Fibroblast of skin of right biceps (primary cell): Measurements from ENCODE around the gene ASB5.
"Not testable (repeated sequence)": the region's sequence is repeated elsewhere in the genome, so short reads cannot be mapped to it uniquely, and the experiment has no call there.

ENCODE experiments used
- DNase-seq: peaks from one replicate; pipeline ENCODE4 v3.0.0-alpha.2; 2013

ASB5 gene

DNA sequence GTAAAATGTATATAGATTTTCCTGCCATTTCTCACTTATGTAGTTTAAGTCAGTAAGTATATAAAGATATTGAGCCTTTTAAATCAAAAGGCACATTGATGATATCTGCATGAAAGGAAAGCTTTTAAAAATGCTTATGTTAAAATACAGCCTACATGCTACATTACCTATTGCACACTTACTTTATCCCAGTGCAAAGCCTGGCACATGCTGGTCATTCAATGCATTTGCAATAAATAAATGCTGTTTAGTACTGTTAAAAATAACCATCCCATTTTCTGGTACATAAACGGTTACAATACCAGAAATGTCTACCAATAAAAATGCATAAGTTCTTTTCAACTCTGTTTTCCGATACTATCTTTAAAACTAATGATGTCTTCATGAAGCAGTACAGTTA, 51.5 kb downstream of the ASB5 start:
- no peak for DNase-seq

DNA sequence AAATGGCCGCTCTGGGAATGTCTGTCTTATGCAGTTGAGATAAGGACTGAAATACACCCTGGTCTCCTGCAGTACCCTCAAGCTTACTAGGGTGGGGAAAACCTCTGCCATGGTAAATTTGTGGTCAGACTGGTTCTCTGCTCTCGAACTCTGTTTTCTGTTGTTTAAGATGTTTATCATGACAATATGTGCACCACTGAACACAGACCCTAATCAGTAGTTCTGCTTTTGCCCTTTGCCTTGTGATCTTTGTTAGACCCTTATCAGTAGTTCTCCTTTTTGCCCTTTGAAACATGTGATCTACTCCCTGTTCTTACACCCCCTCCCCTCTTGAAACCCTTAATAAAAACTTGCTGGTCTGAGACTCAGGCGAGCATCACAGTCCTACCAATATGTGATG, 56.7 kb downstream of the ASB5 start:
- not testable (repeated sequence) for DNase-seq

DNA sequence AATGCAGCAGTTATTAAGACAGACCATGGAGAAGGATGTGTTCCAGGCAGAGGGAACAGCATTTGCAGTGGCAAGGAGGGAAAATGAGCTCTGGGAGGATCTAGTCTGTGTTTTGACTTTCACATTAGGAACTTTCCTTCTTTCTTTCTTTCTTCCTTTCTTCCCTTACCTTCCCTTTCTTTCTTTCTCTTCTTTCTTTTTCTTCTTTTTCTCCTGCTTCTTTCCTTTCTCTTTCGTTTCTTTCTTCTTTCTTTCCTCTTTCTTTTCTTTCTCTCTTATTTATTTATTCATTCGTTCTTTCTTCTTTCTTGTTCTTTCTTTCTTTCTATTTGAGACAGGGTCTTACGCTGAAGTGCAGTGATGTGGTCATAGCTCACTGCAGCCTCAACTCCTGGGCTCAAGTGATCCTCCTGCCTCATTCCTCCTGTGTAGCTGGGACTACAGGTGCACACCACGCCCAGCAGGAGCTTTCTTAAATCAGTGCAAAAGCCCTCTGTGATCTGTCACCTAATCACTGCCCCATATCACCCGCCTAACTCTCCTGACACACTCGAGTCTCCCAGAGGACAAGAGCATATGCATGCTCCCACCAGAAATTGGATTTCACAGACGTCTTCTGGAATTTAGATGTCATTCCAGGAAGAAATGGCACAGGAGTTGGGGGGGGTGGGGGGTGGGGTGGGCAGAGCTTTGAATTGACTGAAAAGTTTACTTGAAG, 58.3 kb downstream of the ASB5 start:
- DNase-seq, result no peak

DNA sequence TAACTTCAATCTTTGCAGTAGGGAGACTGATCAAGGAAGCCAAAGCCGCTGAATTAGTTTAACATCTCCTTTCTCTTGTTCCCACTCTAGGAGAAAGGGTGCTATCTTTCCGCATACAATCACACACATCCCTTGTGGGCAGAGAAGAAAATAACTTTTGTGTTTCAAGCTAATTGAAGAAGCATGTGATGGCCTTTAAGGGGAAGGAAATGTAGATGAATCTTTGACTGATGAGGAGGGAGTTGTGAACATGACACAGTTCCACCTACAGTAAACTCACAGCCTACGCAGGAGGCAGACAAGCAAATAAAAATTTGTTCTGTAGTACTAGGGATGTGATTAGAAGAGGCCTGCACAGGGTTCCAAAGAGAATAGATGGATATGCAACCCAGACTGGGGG, 58.9 kb downstream of the ASB5 start:
- no peak for DNase-seq

DNA sequence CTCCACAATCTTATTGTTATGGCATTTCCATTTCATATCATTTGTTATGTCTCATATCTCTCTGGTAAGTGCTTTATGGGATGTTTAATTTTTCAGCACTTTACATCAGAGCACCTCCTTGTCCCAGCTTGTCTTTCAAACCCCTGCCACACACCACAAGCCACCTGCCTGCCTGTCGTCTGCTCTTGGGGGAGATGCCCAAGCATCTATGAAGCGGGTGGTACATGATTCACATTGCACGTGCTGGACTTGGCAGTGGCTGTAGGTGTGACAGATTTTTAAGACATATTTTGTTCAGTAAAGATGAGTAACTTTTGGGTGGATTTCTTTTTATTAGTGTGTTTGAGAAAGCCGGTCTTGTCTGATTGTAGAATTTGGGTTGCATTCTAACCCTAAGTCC, 59.5 kb downstream of the ASB5 start:
- DNase-seq, result no peak

DNA sequence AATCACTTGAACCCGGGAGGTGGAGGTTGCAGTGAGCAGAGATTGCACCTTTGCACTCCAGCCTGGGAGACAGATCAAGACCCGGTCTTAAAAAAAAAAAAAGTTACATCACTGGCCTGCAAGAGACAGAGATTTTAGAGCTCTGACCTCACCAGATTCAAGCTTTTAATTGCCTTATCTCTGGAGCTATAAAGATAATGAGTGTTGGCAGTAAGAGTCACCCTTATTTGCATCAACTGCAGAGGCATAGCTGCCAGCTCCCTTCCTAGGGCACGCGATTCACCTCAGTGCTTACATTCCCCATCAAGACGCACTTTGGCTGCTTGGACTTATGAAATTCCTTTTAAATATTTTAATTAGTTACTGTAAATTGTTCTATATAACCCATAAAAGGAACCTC, 61.2 kb downstream of the ASB5 start:
- no peak for DNase-seq

DNA sequence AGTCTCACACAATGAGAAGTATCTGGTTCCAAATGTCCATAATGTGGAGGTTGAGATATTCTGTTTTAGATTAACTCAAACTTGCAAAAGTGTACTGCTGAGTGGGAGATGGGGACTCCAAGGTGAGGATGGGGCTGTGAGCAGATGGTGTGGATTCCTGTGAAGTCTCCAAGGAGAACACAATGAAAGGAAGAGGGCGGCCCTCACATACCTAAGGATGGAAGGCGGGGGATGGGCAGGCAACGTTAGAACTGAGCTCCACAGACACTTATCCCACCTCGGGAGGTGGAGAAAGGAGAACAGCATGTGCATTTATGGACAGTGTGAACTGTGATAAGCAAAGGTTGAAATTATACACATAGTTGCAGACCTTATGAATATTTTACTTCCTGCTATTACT, 63.7 kb downstream of the ASB5 start:
- no peak for DNase-seq

DNA sequence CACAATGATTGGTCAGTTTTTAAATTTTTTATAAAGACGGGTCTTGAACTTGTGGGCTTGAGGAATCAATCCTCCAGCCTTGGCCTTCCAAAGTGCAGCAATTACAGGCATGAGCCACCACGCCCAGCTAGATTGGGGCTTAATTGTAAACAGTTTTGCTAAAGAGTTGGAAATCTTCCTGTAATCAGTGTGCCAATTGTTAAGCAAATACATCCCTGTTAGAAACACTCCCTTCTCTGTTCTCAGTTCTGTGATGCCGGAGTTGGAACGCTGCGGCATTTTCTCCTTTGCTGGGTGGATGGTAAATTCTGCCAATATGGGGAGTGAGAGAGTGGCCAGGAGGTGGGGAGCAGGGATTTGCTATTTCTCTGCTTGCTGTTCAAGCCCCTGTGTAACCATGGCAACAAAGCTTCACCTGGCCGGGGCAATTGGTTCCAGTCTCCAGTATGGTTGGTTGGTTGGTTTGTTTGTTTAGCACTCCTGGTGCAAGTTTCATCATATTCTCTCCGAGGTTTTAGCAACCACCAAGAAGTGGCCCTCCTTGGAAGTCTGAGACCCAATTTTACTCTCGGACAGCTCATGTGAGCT, 70.6 kb downstream of the ASB5 start:
- DNase-seq, result no peak

DNA sequence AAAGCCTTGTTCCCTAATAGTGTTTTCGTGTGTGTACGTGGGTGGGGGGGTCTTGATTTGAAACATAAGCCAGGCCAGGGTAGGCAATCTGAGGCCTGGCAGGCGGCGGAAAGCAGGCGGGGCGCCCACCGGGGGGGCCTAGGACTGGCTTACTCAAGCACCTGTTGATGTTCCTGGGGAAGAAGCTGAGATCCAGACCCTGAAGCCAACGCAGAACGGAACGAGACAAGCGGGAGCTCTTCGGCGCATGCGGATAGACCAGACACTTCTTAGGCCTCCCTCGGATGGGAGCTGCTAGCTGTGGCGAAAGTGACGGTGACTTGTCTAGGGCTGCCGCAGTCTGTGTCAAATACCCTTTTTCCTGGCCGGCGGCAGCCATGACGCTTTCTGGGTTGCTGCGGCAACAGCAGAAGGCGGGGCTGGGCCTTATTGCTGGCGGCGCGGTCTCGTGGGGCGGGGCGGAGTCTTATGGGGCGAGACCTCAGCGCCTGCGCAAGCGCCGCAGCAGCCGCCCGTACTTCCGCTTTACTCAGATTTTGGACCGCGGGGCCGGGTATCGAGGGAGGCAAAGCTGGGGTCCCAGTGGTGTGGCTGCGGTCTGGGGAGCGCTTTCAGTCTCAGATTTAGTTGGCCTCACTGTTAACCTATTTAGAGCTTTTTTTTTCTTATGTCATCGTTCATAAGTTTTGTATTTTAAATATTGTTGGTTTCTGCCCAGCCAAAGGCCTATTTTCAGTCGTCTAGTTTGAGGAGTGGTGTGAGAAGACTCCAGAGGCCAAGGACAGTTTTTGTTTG, 73.6 kb downstream of the ASB5 start, which contains the start of gene SPATA4:
Gene SPATA4 (minus strand): TSS at position 402 of the 795 bp plus-strand sequence. CDS start 23 bp downstream, at position 379.
- DNase-seq, result peak; percentile 93

DNA sequence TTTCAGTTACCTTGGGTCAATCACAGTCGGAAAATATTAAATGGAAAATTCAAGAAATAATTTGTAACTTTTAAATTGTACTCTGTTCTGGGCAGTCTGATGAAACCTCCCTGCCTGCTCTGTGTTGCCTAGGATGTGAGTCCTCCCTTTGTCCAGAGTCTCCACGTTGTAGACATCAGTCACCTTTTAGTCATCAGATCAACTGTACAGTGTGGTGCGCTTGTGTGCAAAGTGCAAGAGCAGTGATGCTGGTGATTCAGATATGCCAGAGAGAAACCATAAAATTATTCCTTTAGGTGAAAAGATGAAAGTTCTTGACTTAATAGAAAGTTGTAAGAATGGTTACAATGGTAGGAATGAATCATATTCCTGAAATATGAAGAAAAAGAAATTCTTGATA, 75.1 kb downstream of the ASB5 start:
- peak; percentile 91 for DNase-seq

DNA sequence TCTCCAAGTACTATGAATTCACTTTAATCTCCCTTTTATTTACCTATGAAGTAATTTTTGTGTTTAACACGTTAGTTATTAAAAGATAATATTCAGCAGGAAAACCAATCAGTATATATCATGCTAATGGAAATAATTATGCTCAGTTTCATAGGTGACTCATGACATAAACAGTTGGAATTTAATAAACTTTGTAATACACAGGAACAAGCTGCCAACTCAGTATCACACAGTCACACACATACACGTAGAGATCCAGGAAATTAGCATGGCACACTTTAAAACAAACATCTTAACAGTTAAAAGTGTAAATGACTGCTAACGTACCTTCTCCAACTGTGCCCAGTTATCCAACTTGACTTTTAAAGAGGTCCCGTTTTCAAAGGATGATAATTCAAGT, 75.9 kb downstream of the ASB5 start:
- DNase-seq, result peak; percentile 73

DNA sequence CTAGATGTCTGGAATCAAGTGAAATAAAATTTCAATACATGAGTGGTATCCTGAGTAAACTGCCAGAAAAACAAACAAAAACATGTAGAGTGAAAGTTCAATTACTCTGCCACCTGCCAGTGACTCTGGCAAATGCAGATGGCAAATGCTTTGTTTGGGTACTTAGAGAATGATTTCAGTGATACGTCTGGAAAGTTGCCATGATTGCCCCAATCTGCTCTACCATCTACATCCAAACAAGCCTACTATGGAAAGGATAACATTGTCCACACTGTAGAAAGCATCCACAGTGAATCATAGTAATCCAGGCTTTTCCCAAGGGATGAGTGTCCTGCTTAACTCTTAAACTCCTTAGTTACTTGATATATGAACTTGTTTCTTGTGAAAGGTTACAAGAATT, 77.0 kb downstream of the ASB5 start:
- DNase-seq, result peak; percentile 76

DNA sequence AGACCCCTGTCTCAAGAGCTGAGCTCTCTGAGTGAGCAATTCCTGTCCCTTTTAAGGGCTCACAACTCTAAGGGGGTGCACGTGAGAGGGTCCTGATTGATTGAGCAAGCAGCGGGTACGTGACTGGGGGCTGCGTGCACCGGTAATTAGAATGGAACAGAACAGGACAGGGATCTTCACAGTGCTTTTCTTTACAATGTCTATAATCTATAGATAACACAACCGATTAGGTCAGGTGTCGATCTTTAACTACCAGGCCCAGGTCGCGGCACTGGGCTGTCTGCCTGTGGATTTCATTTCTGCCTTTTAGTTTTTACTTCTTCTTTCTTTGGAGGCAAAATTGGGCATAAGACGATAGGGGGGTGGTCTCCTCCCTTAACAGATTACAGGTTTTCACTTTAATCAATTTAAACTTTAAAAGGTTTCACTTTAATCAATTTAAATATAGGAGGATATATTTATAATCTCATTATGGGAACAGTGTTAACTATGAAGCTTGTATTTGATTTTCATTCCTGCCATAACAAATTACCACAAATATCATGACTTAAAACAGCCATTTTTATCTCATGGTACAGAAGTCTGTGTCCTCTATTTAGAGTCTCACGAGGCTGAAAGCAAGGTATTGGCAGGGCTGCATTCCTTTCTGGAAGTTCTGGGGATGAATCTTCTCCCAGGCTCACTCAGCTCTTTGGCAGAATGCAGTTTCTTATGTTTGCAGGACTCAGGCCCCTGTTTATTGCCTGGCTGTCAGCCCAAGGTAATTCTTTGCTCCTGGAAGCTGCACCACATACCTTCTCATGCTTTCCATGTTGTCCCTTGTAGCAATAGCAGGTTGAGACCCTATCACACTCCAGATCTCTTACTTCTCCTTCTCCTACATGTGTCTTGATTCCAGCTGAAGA, 78.9 kb downstream of the ASB5 start:
- DNase-seq, result peak; percentile 71

DNA sequence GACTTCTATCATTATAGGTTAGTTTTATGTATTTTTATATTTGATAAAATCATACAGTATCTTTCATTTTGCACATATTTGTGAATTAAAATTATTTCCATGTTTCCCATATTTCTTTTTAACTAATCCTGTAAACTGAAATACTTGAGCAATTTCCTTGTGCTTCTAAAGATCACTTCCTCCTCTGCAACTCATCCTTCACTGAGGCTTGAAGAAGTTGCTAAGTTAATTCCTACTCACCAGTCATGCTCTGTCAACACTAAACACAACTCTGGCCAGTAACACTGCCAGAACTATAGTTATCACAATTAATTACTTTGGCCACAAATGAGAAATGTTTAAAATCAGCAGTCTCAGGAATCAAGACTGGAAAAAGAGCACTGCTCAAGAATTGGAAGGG, 80.4 kb downstream of the ASB5 start:
- DNase-seq, result peak; percentile 26

DNA sequence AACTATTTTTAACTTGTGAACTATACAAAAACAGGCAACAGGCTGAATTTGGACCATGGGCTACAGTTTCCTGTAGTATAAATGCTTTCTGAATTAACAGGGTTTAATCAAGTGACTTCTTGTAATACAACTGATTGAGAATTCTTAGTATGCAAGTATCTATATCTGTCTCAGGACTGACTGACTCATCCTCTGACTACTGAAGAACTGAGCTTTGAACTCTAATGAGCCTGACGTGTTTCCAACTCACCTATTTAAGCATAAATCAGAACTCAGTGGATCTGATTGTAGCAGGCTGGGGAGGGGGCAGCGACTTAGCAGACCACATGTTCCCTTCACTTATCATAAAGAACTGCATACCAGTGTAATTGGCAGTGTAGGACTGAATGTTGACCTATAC, 81.4 kb downstream of the ASB5 start:
- peak; percentile 55 for DNase-seq

DNA sequence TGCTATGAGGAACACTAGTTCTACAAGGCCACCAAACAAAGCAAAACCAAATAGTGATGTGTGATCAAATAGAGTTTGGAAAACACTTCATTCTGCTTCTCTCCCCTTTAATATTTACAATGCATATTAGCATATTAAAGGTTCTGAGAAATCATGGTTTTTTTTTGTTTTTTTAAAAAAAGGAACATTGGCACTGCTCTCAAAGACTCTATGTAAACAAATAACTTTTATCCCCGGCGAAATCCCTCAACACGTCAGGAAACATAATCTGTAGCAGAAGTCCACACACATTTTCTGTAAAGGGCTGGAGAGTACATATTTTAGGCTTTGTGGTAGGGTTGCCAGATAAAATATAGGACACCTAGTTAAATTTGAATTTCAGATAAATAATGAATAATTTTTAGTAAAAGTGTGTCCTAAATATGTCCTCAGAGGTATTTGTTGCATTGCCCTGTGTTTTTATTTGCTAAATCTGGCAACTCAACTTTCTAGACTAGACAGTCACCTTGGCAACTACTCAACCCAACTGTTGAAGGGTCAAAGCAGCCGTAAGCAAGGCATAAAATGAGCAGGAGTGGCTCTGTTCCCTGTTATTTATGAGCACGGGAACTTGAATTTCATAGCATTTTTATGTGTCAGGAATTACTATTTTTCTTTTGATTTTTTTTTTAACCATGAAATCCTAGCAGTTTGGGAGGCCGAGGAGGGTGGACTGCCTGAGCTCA, 82.2 kb downstream of the ASB5 start:
- DNase-seq, result peak; percentile 14

DNA sequence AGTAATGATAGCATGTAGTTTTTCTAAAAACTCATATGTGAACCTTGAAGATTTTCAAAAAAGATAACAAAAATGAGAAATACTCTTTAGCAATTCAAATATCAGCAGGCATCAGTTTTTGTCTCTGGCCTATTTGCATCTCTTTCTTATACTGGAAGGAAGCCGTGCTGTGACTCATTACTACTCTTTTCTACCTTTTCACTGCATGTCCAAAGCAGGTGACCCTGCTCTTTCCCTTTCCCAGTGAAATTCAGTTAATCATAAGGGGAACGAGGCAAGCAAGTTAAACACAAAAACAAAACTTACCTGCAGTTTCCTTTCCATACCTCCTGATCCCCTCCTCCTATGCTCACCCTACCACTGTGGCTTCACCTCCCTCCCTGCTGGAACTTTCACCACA, 83.0 kb downstream of the ASB5 start:
- no peak for DNase-seq

DNA sequence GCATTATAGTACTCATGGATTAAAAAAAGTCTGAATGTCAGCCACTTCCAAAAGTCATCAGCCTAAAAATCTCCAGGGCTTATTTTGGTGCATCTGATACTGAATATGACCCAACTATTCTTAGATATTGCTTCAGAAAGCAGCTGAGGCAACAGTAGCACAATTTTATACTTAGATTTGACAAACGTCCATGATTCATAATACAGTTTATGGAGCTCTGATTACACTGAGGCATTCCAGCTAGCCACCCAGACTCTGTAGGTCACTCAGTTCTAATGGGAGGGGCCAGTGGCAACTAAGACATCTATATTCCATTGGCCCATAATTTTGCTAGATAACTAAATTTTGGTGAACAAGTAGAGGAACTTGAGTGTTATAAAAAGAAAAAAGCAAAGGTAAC, 84.0 kb downstream of the ASB5 start:
- DNase-seq, result peak; percentile 87
